K562 (cell line): ENCODE measurements around the gene DENND10. TPM values are rescaled to one million over a fixed set of nuclear protein-coding genes. Genes with fewer than 3 reads are reported as not detected.
A peak's percentile ranks its signal among the peaks of the same experiment; 100 is the strongest.

Source experiments
- ARID4B ChIP-seq: sonication (generic); formaldehyde crosslinking; IDR thresholded peaks from 2 replicates; pipeline ENCODE4 v1.8.0; 2022; ENCODE audit warnings: mild to moderate bottlenecking, missing genetic modification reagents
- CEBPB ChIP-seq: fragments of 450-650 bp; IDR thresholded peaks from 2 replicates; pipeline ENCODE4 v1.6.1; 2016; ENCODE audit warnings: missing genetic modification characterization, missing compliant biosample characterization
- CHD4 ChIP-seq: fragments of 200-600 bp; sonication (generic); IDR thresholded peaks from 3 replicates; pipeline ENCODE4 v1.6.1; 2012; ENCODE audit warnings: low read depth, mild to moderate bottlenecking, mixed read lengths, low read length, inconsistent platforms; ENCODE audit not compliant: insufficient read depth, insufficient replicate concordance, poor library complexity, severe bottlenecking
- E4F1 ChIP-seq: fragments of 250-450 bp; sonication (Bioruptor Pico); IDR thresholded peaks from 2 replicates; pipeline ENCODE4 v1.5.0; 2021; ENCODE audit warnings: mild to moderate bottlenecking, borderline replicate concordance
- KAT2B ChIP-seq: IDR thresholded peaks from one replicate; pipeline ENCODE4 v1.6.1; 2012; ENCODE audit warnings: low read depth, mild to moderate bottlenecking, control low read depth, inconsistent platforms, low read length, moderate library complexity
- KDM5B ChIP-seq: fragments of 200-600 bp; sonication (generic); IDR thresholded peaks from 2 replicates; pipeline ENCODE4 v1.6.1; 2012; ENCODE audit warnings: low read depth, mild to moderate bottlenecking, moderate library complexity, low read length, control low read depth, inconsistent platforms; ENCODE audit not compliant: insufficient replicate concordance
- NCOA6 ChIP-seq: fragments of 450-650 bp; IDR thresholded peaks from 2 replicates; pipeline ENCODE4 v1.6.1; 2017; ENCODE audit warnings: mild to moderate bottlenecking
- PHF8 ChIP-seq: fragments of 200-600 bp; sonication (generic); IDR thresholded peaks from 2 replicates; pipeline ENCODE4 v1.6.1; 2012; ENCODE audit warnings: mixed run types, mild to moderate bottlenecking, inconsistent platforms, low read length, moderate library complexity, borderline replicate concordance
- PKNOX1 ChIP-seq: fragments of 450-650 bp; IDR thresholded peaks from 2 replicates; pipeline ENCODE4 v1.6.1; 2016
- RBBP5 ChIP-seq: fragments of 200-600 bp; sonication (generic); IDR thresholded peaks from 2 replicates; pipeline ENCODE4 v1.6.1; 2012; ENCODE audit warnings: borderline replicate concordance, mild to moderate bottlenecking, low read length, control low read depth, inconsistent platforms; ENCODE audit not compliant: insufficient read depth, poor library complexity, severe bottlenecking
- SIX5 ChIP-seq, 2 experiments: IDR thresholded peaks; 2 replicates each; pipeline ENCODE4 v1.6.1; 2011; ENCODE audit warnings: low read length in 2 of 2, borderline replicate concordance in 1 of 2, low read depth in 1 of 2, mild to moderate bottlenecking in 1 of 2, moderate library complexity in 1 of 2; ENCODE audit not compliant: insufficient read depth in 1 of 2
- SNAPC5 ChIP-seq: fragments of 250-450 bp; sonication (Bioruptor Pico); IDR thresholded peaks from 2 replicates; pipeline ENCODE4 v1.8.0; 2021; ENCODE audit warnings: moderate library complexity, mild to moderate bottlenecking, inconsistent platforms
- ZNF24 ChIP-seq: fragments of 450-650 bp; IDR thresholded peaks from 2 replicates; pipeline ENCODE4 v1.6.1; 2016
- polyA plus RNA-seq, 8 experiments: library from polyadenylated mRNA; depleted of rRNA in 4 of 8; stranded (reverse) in 5 of 8; unstranded in 3 of 8; fragments of >200 nt; fragmentation: Nextera tagmentation in 2 of 8; fragmentation: Illumina TruSeq in 1 of 8; extraction: Ambion mirVana in 2 of 8; extraction: Trizol in 1 of 8; gene quantifications; 2 replicates each; pipeline versions ENCODE4 v1.2.1 to v1.2.3, GENCODE V29; 2011 to 2014; ENCODE audit warnings: inconsistent platforms in 1 of 8, missing spikeins in 1 of 8
- total RNA-seq, 7 experiments: library from RNA; depleted of rRNA in 6 of 7; stranded (reverse); fragments of >200 nt in 6 of 7; fragmentation: Illumina TruSeq in 2 of 7; extraction: Trizol in 2 of 7; gene quantifications; 2 replicates each; pipeline versions ENCODE4 v1.2.1 to v1.2.3, GENCODE V29; 2011 to 2021; ENCODE audit warnings: low replicate concordance in 1 of 7
- TF ChIP-seq, protein P1 (sequence below): fragments of 150-350 bp; IDR thresholded peaks from 2 replicates; pipeline ENCODE4 v1.6.1; 2014; ENCODE audit warnings: low read depth, mild to moderate bottlenecking, low read length, borderline replicate concordance

The DENND10 gene
- total and polyA plus RNA-seq, 9 of the 15 experiments (the other 6 are each of a cell fraction or from before 2014, with no cell fraction given) = 9.4 to 20.0 (median 12.5) TPM

GRCh38 chr10:119161680-119162451, 58.0 kb downstream of the DENND10 start (continued):
- TF ChIP-seq KDM5B = no peak
- peak; percentile 84 for TF ChIP-seq CEBPB
- 0 out of 2 replicates have a peak, but pooled peaks have one; percentile 21 for TF ChIP-seq ARID4B
- TF ChIP-seq NCOA6 = no peak
- TF ChIP-seq CHD4 = no peak
- TF ChIP-seq, protein P1, sequence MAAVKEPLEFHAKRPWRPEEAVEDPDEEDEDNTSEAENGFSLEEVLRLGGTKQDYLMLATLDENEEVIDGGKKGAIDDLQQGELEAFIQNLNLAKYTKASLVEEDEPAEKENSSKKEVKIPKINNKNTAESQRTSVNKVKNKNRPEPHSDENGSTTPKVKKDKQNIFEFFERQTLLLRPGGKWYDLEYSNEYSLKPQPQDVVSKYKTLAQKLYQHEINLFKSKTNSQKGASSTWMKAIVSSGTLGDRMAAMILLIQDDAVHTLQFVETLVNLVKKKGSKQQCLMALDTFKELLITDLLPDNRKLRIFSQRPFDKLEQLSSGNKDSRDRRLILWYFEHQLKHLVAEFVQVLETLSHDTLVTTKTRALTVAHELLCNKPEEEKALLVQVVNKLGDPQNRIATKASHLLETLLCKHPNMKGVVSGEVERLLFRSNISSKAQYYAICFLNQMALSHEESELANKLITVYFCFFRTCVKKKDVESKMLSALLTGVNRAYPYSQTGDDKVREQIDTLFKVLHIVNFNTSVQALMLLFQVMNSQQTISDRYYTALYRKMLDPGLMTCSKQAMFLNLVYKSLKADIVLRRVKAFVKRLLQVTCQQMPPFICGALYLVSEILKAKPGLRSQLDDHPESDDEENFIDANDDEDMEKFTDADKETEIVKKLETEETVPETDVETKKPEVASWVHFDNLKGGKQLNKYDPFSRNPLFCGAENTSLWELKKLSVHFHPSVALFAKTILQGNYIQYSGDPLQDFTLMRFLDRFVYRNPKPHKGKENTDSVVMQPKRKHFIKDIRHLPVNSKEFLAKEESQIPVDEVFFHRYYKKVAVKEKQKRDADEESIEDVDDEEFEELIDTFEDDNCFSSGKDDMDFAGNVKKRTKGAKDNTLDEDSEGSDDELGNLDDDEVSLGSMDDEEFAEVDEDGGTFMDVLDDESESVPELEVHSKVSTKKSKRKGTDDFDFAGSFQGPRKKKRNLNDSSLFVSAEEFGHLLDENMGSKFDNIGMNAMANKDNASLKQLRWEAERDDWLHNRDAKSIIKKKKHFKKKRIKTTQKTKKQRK = no peak
- no peak for TF ChIP-seq E4F1 (CRISPR knock-in tag)
- TF ChIP-seq KAT2B = no peak
- no peak for TF ChIP-seq PHF8
- no peak for TF ChIP-seq RBBP5
- peak; percentile 90 for TF ChIP-seq PKNOX1
- TF ChIP-seq SIX5 (IDR thresholded peaks at IDR 0.05; ENCODE audit: borderline replicate concordance in 1 of 2, insufficient read depth in 1 of 2, low read depth in 1 of 2, low read length in 2 of 2) = no peak
- TF ChIP-seq SNAPC5 (CRISPR knock-in tag) = no peak
- no peak for TF ChIP-seq ZNF24
